DMS53 treated with DMSO at 0.1 percent for 48 hours (cell line): ENCODE results near the gene SLC9A9.

Experiments used
- DNase-seq: peaks from one replicate; lab custom pipeline; 2025; ENCODE audit not compliant: unreplicated experiment; lab: John Stamatoyannopoulos, UW

Gene SLC9A9

DNA sequence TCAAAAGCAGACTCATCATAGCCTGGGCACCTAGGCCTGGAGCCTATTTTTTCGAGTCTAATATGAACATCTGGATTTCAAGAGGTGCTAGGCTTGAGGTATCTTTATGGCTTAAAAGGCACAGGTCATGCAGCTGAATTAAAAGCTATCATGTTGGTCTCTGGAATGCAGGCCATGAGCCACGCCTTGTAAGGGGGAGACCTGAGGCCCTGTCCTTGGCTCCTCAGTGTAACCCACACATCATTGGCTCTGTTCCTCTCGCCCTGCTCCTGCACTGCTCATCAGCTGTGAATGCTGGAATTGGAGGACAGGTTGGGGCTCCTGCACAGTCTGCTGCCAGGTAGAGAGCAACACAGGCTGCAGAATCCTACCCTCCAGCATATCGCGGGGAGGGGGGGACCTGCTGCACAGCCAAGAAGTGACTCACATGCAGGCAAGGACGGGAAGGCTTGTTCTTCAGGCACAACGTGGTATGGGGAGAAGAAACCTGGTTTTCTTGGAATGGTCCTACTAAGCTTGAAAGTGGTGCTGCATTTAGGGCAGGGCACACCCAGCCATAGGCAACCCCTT lies 582.7 kb downstream of the SLC9A9 start:
- DNase-seq = no peak

- DNase-seq = no peak
Observed at GRCh38 chr3:143263852-143264513, 584.3 kb downstream of the SLC9A9 start.

GRCh38 chr3:143261848-143262247 lies 586.4 kb downstream of the SLC9A9 start:
- no peak for DNase-seq

DNA sequence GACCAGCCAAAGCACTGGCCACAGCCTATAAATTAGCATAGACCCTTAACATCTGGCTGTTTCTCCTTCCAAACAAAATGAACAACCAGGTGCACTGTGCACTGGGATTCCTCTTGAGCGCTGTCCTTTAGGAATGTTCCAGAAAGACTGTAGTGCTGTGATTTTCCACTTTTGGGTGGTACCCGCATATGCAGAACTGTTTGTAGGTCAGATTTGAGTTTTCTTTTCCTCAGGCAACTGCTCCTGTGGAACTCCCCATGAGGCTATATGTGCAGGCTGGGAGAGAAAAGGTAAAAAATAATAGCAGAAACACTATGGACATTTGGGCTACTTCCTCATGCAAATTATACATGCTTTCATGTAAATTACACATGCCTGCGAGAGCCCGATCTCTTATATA lies 589.6 kb downstream of the SLC9A9 start:
- DNase-seq = no peak

DNA sequence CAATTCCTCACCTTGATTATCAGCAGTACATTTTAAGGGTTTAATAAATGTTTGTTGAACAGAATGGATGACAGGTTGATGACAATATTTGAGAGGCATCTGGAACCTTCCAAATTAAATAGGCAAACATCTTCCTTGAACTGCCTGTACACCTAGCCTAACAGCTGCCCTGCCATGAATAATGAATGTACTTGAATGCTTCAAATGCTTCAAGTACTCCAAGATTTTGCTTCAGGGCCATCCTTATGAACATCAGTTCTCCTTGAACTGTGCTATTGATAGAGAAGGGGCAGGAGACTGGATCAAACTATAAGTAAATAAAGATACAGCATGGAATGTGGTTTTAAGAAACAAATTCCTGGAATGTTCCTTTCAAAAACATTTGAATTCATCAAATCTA lies 591.9 kb downstream of the SLC9A9 start:
- DNase-seq = no peak

DNA sequence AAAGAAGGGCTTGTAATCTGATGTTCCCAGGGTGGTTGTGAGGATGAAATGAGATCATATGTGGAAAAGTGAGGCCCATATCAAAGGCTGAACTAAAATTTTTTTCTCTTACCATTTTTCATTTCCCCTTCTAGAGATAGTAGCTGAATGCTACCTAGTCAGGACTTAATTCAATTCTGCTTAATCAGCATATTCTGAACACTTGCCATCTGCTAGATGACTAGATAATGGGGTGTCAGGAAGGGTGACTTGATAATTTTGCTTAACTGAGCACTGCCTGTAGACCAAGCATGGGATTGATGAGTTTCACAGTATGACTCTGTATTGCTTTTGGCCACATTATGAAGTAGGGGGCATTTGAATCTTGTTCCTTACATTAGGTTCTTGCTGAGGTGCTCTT lies 592.5 kb downstream of the SLC9A9 start:
- no peak for DNase-seq

GRCh38 chr3:143252931-143253330 lies 595.3 kb downstream of the SLC9A9 start:
- no peak for DNase-seq

GRCh38 chr3:143249014-143249413 lies 599.3 kb downstream of the SLC9A9 start:
- no peak for DNase-seq

GRCh38 chr3:143247073-143247472 lies 601.2 kb downstream of the SLC9A9 start:
- no peak for DNase-seq

- no peak for DNase-seq
Observed at GRCh38 chr3:143245692-143246091, 602.6 kb downstream of the SLC9A9 start.

DNA sequence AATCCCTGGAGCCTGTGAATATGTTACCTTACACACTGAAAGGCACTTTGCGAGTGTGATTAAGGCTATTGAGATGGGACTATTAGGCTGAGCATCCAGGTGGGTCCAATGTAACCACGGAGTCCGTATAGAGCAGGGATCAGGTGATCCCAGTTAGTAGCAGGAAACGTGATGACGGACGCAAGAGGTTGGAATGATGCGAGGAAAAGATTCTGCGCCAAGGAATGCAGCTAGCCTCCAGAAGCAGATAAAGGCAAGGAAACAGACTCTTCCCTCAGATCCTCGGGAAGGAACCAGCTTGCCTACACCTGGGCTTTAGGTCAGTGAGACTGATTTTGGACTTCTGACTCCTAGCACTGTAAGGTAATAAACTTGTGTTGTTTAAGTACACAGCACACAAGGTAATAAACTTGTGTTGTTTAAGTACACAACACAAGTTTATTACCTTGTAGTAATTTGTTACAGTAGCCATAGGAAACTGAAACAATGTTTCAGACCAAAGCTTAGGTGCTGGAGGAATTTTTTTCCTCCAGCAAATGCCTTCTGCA lies 603.7 kb downstream of the SLC9A9 start:
- no peak for DNase-seq

DNA sequence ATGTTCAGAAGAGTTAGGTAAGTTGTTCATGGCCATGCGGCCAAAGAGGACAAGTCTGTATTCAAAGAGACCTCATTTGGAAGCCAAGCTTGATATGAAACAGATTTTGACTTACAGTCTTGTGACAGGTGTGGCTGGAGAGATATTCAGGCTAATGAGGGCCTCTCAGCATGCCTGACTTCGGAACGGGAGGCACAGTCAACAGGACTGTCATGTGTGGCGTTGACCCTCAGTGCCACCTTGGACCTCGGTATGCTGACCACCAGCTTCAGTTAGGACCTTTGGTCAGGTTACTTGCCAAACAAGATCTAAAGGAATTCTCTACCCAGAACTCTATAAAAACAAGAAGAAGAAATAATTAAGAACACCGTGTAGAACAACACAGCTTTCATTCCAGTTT lies 604.6 kb downstream of the SLC9A9 start:
- no peak for DNase-seq

DNA sequence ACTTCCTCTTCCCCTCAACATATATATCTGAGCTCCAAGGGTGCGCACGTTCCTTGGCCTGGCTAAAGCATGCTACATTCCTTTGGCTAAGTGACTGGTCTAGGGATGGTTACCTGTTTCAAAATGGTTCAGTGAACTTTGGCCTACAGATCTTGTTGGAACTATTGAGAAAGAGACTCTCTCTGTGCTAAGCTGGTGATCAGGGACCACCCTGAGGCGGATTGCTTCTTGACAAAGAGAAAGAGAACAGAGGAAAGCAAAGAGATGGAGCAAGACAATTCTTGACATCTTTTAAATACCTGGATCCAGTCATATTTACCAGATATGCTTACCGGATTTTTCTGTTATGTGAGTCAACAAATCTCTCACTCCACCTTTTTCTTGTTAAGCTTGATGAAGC lies 605.6 kb downstream of the SLC9A9 start:
- DNase-seq = no peak

- DNase-seq = no peak
Observed at GRCh38 chr3:143242101-143242500, 606.2 kb downstream of the SLC9A9 start.

GRCh38 chr3:143241481-143241951 lies 606.8 kb downstream of the SLC9A9 start:
- DNase-seq = no peak

GRCh38 chr3:143240886-143241285 lies 607.4 kb downstream of the SLC9A9 start:
- DNase-seq = no peak

DNA sequence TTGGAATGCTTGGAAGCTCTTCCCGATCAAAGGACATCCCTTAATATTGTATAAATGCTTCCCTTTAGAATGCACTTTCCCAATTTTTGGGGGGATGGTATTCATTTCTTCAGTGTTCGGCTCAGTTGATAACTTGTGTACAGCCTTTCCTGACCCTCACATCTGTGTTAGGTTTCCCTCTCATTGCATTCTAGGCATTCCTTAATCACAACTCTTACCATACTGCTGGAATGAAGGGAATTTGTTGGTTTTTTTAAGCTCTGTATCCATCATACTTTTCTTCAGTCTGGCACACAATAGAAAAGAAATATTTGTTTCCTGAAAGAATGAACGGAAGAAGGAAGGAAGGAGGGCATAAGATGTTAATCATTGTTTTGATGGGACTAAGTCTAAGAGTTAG lies 609.2 kb downstream of the SLC9A9 start:
- no peak for DNase-seq

GRCh38 chr3:143237077-143237627 lies 611.1 kb downstream of the SLC9A9 start:
- no peak for DNase-seq

DNA sequence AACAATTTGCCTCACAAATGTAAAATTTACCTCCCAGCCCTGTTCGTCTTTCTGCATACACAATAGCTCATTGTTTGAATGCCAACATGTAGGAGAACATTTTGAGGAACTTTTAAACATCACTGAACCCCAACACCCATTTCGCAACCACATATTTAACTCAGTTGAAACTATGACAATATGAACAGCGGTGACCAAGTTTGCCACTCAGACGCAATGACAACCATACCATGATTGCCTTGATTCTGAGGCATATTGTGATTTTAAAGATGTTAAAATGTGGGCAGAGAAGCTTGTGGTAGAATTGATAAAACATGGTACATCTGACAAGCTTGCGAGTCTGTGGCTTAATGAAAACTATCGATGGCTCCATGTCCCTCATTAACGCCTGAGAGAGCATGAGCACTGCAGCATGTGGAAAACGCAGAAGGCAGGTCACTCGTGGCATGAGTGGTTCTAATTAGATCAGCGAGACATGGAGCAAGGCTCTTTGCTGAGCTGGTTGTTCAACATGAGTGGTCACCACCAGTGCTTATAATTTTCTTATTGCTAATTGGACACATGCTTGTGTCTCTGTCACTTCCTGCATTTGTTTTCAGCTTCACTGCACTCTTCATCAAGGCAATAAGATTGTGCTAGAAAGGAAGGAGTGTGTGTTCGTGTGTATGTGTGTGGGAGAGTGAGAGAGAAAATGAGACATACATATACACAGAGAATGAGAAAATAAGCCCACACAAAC lies 611.9 kb downstream of the SLC9A9 start:
- DNase-seq = no peak

GRCh38 chr3:143235614-143236204 lies 612.6 kb downstream of the SLC9A9 start:
- no peak for DNase-seq

DNA sequence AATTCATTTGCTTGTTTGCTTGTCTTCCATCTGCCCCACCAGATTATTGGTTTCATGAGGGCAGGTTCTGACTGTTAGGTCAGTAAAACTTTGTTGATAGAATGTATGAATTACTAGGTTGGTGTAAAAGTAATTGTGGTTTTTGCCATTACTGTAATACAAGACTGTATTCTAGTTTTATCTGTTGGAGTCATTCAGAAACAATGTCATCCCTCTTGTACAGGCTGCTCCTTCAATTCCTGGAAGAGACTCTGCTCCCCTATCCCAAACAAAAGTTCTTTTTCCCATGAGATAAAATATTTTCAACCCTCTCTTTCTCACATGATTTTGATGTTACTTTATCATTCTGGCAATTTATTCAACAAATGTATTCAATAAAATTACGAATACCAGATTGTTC lies 613.7 kb downstream of the SLC9A9 start:
- no peak for DNase-seq
